GM23248 (cell line): Measurements from ENCODE around the gene PCDHB6. TPM values are rescaled to one million over a fixed set of nuclear protein-coding genes. Genes with fewer than 3 reads are reported as not detected.
"Not testable (repeated sequence)": the region's sequence is repeated elsewhere in the genome, so short reads cannot be mapped to it uniquely, and the experiment has no call there.

Source experiments
- DNase-seq: peaks from one replicate; pipeline ENCODE4 v3.0.0-alpha.2; 2015
- H2AFZ ChIP-seq: fragments of 200-600 bp; sonication (generic); 2 replicates; pipeline ENCODE4 v1.6.1; 2016; ENCODE audit warnings: antibody characterized with exemption
- H3F3A ChIP-seq: fragments of 200-600 bp; sonication (generic); 2 replicates; pipeline ENCODE4 v1.6.1; 2016; ENCODE audit warnings: mild to moderate bottlenecking, antibody characterized with exemption, mixed run types; ENCODE audit not compliant: insufficient read depth
- H3K27ac ChIP-seq: fragments of 200-600 bp; sonication (generic); 2 replicates; pipeline ENCODE4 v1.5.1; 2016; ENCODE audit warnings: mild to moderate bottlenecking
- H3K27me3 ChIP-seq: fragments of 200-600 bp; sonication (generic); replicated peaks from 2 replicates; pipeline ENCODE4 v1.6.1; 2016; ENCODE audit warnings: mild to moderate bottlenecking; ENCODE audit not compliant: insufficient read depth
- H3K36me3 ChIP-seq: fragments of 200-600 bp; sonication (generic); 2 replicates; pipeline ENCODE4 v1.6.1; 2016; ENCODE audit warnings: low read depth, mild to moderate bottlenecking
- H3K4me1 ChIP-seq: fragments of 200-600 bp; sonication (generic); 2 replicates; pipeline ENCODE4 v1.6.1; 2016; ENCODE audit warnings: mild to moderate bottlenecking; ENCODE audit not compliant: insufficient read depth
- H3K4me2 ChIP-seq: fragments of 200-600 bp; sonication (generic); one replicate; pipeline ENCODE4 v1.6.1; 2016; ENCODE audit warnings: mild to moderate bottlenecking; ENCODE audit not compliant: unreplicated experiment
- H3K4me3 ChIP-seq: fragments of 200-600 bp; sonication (generic); 2 replicates; pipeline ENCODE4 v1.5.1; 2016; ENCODE audit warnings: mild to moderate bottlenecking
- H3K79me2 ChIP-seq: fragments of 200-600 bp; sonication (generic); 2 replicates; pipeline ENCODE4 v1.6.1; 2016; ENCODE audit warnings: mild to moderate bottlenecking; ENCODE audit not compliant: insufficient read depth
- H3K9ac ChIP-seq: fragments of 200-600 bp; sonication (generic); 2 replicates; pipeline ENCODE4 v1.6.1; 2016; ENCODE audit warnings: mild to moderate bottlenecking
- H3K9me2 ChIP-seq: fragments of 200-600 bp; sonication (generic); 2 replicates; pipeline ENCODE4 v1.6.1; 2016; ENCODE audit warnings: mixed run types, mild to moderate bottlenecking, moderate library complexity; ENCODE audit not compliant: insufficient read depth
- H3K9me3 ChIP-seq: fragments of 200-600 bp; sonication (generic); one replicate; pipeline ENCODE4 v1.6.1; 2017; ENCODE audit warnings: low read depth
- H4K20me1 ChIP-seq: fragments of 200-600 bp; sonication (generic); 2 replicates; pipeline ENCODE4 v1.6.0; 2016; ENCODE audit not compliant: insufficient read depth
- EZH2 ChIP-seq: fragments of 200-600 bp; sonication (generic); IDR thresholded peaks from 2 replicates; pipeline ENCODE4 v1.6.1; 2018; ENCODE audit warnings: antibody characterized with exemption, mild to moderate bottlenecking; ENCODE audit not compliant: insufficient read depth, poor library complexity, severe bottlenecking
- EZH2phosphoT487 ChIP-seq: fragments of 200-600 bp; sonication (generic); IDR thresholded peaks from 2 replicates; pipeline ENCODE4 v1.6.1; 2018; ENCODE audit warnings: antibody characterized with exemption, moderate library complexity, mild to moderate bottlenecking, low read depth; ENCODE audit not compliant: insufficient read depth
- WGBS, 2 experiments: methylation state at CpG; one replicate each; pipeline ENCODE4 v1.1.6; 2015 to 2017; ENCODE audit warnings: low lambda C conversion rate in 2 of 2, low coverage in 1 of 2; ENCODE audit errors: missing lambda C conversion rate in 2 of 2; 5-methylcytosine and 5-hydroxymethylcytosine counted together
- in situ Hi-C: fragments of 300-500 bp; cut with MboI; formaldehyde crosslinking; loops from 2 replicates; pipeline ENCODE4 v1.15.0; 2020
- polyA plus RNA-seq: library from polyadenylated mRNA; unstranded; fragments of >200 nt; fragmentation: Nextera tagmentation; extraction: Ambion mirVana; gene quantifications from 2 replicates; pipeline ENCODE4 v1.2.1, GENCODE V29; 2016
- total RNA-seq: library from RNA; depleted of rRNA; stranded (reverse); fragments of >200 nt; shearing (Covaris generic); gene quantifications from 2 replicates; pipeline ENCODE4 v1.2.3, GENCODE V29; 2014

The PCDHB6 gene
- total and polyA plus RNA-seq, 2 experiments from 2014 or later, result 0.10 to 0.22 TPM

DNA sequence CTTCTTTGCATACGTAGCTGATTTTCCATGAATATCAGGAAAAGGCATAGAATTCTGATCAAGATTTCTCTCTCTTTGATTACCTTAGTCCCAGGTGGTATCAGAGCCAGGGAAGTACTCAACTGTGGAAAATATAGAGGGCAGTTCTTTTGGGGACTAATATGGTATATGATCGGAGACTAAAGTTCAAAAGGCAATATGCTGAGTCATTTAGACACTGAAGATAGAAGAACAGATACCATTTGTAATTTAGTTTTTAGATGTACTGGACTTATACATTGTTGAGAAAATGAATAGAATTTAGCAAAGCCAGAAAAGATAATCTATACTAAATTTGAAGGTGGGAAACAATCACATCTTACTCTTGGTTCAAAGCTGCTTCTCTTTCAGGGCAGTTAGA is 44.5 kb upstream of the PCDHB6 start:
- Histone ChIP-seq H3K4me1 (no peaks in the 10 kb centered on the region), H3K9me3 (no peaks in the 10 kb centered on the region), H3K4me3 (no peak overlapping the region), H3K27me3 (no peaks in the 10 kb centered on the region), H3K9ac (no peak overlapping the region), H2AFZ (no peak overlapping the region), H3K9me2 (no peaks in the 10 kb centered on the region), H3K79me2 (no peaks in the 10 kb centered on the region), H4K20me1 (no peaks in the 10 kb centered on the region), H3F3A (no peaks in the 10 kb centered on the region), H3K4me2 (no peak overlapping the region), H3K27ac (no peak overlapping the region), H3K36me3 (no peaks in the 10 kb centered on the region)
- DNase-seq, result no peak
- TF ChIP-seq EZH2phosphoT487, result no peak
- TF ChIP-seq EZH2, result no peak
- 43 to 59% methylated on average over 2 of the region's 2 CpGs for WGBS, 2 experiments
- in situ Hi-C loops, result no loop called here

GRCh38 chr5:141119250-141119649 is 30.6 kb upstream of the PCDHB6 start:
- Histone ChIP-seq H3K4me1 (no peaks in the 10 kb centered on the region), H2AFZ (no peak overlapping the region), H3K4me2 (no peak overlapping the region), H3K36me3 (no peaks in the 10 kb centered on the region), H4K20me1 (no peaks in the 10 kb centered on the region), H3K9me3 (no peaks in the 10 kb centered on the region), H3K4me3 (no peak overlapping the region), H3K9me2 (no peaks in the 10 kb centered on the region), H3K79me2 (no peaks in the 10 kb centered on the region), H3K9ac (no peak overlapping the region), H3K27me3 (no peaks in the 10 kb centered on the region), H3K27ac (no peak overlapping the region), H3F3A (no peaks in the 10 kb centered on the region)
- in situ Hi-C loops, result no loop called here
- WGBS, 2 experiments, result 10 to 13% methylated on average over 2 of the region's 2 CpGs
- DNase-seq, result no peak
- TF ChIP-seq EZH2 (no peak), EZH2phosphoT487 (no peak)

- H3K4me1 ChIP-seq, result no peaks in the 10 kb centered on the region
- H2AFZ ChIP-seq, result peak within 1 kb of the TSS; percentile 85
- no peak within 1 kb of the TSS for H3K27ac ChIP-seq
- TF ChIP-seq EZH2 (no peak), EZH2phosphoT487 (no peak)
- H3K9me2 ChIP-seq, result no peaks in the 10 kb centered on the region
- H3K9me3 ChIP-seq, result no peaks in the 10 kb centered on the region
- peak within 1 kb of the TSS; percentile 71 for H3K4me2 ChIP-seq
- peak; percentile 71 for DNase-seq
- no peak within 1 kb of the TSS for H3K9ac ChIP-seq
- in situ Hi-C loops, result no loop called here
- H3K36me3 ChIP-seq, result no peaks in the 10 kb centered on the region
- 7 to 8% methylated on average over 16 of the region's 16 CpGs for WGBS, 2 experiments
- H3K27me3 ChIP-seq, result no peaks in the 10 kb centered on the region
- H4K20me1 ChIP-seq, result no peaks in the 10 kb centered on the region
- H3K79me2 ChIP-seq, result no peaks in the 10 kb centered on the region
- H3F3A ChIP-seq, result no peaks in the 10 kb centered on the region
- H3K4me3 ChIP-seq, result peak within 1 kb of the TSS; percentile 64
Observed at GRCh38 chr5:141121563-141121962, 28.3 kb upstream of the PCDHB6 start, which contains the start of gene PCDHB4. TSS of gene PCDHB4 (plus strand) at chr5:141121818. CDS start at chr5:141121999, 181 bp downstream.

DNA sequence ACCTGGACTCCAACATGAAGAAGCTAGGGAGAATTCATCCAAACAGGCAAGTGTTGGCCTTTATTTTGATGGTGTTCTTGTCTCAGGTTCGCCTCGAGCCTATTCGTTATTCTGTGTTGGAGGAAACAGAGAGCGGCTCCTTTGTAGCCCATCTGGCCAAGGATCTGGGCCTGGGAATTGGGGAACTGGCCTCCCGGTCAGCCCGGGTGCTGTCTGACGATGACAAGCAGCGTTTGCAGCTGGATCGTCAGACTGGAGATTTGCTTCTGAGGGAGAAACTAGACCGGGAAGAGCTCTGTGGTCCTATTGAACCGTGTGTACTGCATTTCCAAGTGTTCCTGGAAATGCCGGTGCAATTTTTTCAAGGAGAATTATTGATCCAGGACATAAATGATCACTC is 27.9 kb upstream of the PCDHB6 start:
- H3K27ac ChIP-seq, result no peak overlapping the region
- no peaks in the 10 kb centered on the region for H4K20me1 ChIP-seq
- no peaks in the 10 kb centered on the region for H3K9me2 ChIP-seq
- H3K36me3 ChIP-seq, result no peaks in the 10 kb centered on the region
- peak overlapping the region; percentile 64 for H3K4me3 ChIP-seq
- no peaks in the 10 kb centered on the region for H3K27me3 ChIP-seq
- DNase-seq, result peak; percentile 27
- in situ Hi-C loops, result no loop called here
- TF ChIP-seq EZH2 (no peak), EZH2phosphoT487 (no peak)
- peak overlapping the region; percentile 71 for H3K4me2 ChIP-seq
- peak overlapping the region; percentile 85 for H2AFZ ChIP-seq
- 5 to 9% methylated on average over 12 of the region's 12 CpGs for WGBS, 2 experiments
- H3K79me2 ChIP-seq, result no peaks in the 10 kb centered on the region
- H3K9ac ChIP-seq, result no peak overlapping the region
- H3K9me3 ChIP-seq, result no peaks in the 10 kb centered on the region
- no peaks in the 10 kb centered on the region for H3F3A ChIP-seq
- H3K4me1 ChIP-seq, result no peaks in the 10 kb centered on the region

GRCh38 chr5:141123396-141124135 is 26.3 kb upstream of the PCDHB6 start:
- H3K9me2 ChIP-seq, H3K9me3 ChIP-seq, H3F3A ChIP-seq, H3K9ac ChIP-seq, H3K27me3 ChIP-seq, DNase-seq, H3K4me2 ChIP-seq, H3K4me1 ChIP-seq, H4K20me1 ChIP-seq, H3K79me2 ChIP-seq, H3K4me3 ChIP-seq, in situ Hi-C loops, H3K27ac ChIP-seq, H3K36me3 ChIP-seq, H2AFZ ChIP-seq: not testable (repeated sequence)
- WGBS, 2 experiments, result 48% methylated on average over 50 to 51 of the region's 73 CpGs
